GM18858 (cell line): ENCODE results near the gene ARL5A.
A peak's percentile ranks its signal among the peaks of the same experiment; 100 is the strongest.

ENCODE experiments used
- ATAC-seq: cut with Tn5 transposase; IDR thresholded peaks from one replicate; pipeline ENCODE4 v1.9.1; 2021; ENCODE audit not compliant: unreplicated experiment

ARL5A gene

DNA sequence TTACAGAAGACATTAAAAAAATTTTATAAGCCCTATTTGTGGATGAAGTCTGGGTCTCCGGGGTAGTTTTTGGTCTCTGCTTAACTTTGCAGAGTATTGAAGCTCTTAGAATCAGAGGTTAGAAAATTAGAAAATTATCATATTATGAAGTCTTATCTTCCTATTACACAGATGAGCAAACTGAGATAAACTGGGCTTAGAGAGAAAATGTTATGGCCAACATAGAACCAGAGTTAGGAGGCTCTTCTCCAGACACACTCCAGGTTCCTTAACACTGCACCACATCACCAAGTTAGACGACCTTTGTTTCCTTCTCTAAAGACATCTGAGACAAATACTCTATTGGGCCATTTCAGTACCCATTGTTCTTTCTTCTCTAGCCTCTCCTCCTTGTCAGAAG, 57.2 kb downstream of the ARL5A start:
- peak; percentile 7 for ATAC-seq

- no peak for ATAC-seq
Measured at GRCh38 chr2:151769606-151770005, 58.6 kb downstream of the ARL5A start.

- ATAC-seq = no peak
Measured at GRCh38 chr2:151767536-151767935, 60.7 kb downstream of the ARL5A start.

DNA sequence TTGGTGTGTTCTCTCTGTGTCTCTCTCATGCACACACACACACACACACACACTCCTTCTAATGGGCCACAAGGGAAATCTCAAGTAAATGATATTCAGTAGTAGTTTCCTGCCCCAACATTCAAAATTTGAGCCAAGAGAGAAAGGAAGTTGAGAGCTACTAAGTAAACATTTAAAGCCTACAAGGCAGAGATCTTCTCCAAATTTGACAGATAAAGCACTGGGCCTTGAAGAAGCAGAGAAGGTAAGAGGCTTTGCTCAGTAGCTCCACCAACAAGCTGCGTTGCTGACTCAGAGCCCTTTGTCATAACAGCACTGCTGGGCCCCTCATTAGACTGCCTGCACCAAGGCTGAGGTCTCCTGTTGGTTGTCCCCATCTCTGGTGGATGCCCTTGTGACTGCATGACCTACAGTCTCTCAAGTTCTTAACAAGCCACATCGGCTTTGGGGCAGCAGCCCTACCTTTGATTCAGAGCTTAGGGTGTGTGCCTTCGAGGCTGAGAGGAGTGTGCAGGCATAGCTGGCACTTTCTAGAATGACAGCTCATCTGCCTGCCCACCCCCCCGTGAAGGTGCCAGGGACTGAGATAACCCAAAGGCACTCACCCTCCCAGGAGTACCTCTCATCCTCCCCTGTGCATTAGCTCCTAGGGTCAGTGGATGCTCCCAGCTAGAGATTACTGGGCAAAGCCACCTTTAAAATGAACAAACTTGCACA, 61.6 kb downstream of the ARL5A start:
- peak; percentile 31 for ATAC-seq

- no peak for ATAC-seq
Measured at GRCh38 chr2:151765760-151766410, 62.3 kb downstream of the ARL5A start.

DNA sequence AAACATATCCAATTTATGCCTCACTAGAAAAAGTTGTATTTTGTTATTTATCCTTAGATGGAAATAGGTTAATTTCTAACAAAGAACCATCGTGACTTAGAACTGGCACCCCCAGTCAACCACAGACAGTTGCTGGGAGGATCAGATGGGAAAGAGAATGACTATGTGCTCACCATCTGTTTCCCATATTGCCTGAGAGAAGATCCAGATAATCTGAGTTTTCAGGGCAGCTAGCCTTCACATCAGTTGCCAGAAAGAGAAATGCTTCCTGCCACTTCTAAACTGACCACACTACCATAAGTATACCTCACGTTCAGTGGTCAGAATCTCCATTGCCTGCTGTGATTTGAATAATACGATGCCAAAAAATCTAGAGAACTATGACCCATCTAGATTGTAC, 65.5 kb downstream of the ARL5A start:
- no peak for ATAC-seq

DNA sequence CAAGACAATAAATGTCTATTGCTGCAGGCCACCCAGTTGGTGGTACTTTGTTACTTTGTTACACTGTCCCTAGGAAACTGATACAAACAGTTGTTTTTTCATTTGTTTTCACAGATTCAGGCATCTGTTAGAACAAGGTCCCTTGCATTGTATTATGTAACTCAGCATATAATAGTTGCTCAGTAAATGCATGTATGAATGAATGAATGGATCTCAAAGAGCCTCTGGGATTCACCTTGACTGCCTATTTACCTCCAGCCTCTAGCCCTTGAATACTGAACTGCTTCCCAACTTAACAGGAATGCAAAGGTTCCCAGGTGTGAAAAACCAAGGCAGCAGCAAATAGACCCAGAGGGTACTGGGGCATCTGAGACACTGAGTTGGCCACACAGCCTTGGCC, 66.5 kb downstream of the ARL5A start:
- no peak for ATAC-seq

GRCh38 chr2:151761193-151761592, 67.0 kb downstream of the ARL5A start:
- no peak for ATAC-seq

- no peak for ATAC-seq
Measured at GRCh38 chr2:151760139-151760650, 68.0 kb downstream of the ARL5A start.

GRCh38 chr2:151758744-151759143, 69.5 kb downstream of the ARL5A start:
- ATAC-seq = no peak

DNA sequence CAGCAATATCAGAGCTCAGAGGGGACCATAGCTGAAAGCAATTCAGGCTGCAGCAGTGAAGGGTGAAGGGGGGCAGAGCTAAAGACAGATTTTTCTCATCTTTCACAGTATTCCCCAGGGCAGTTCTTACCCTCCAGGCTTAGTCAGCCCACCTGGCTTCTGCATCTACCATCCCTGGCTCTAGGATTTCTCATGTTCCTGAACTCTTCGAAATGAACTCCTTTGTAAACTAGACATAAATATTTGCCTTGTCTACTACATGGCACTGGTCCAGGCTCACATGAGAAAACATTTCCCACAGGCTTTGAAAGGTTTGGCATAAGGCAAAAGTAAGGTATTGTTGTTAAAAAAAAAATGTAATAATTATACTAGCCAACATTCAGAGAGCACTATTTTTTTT, 70.4 kb downstream of the ARL5A start:
- ATAC-seq = no peak

- no peak for ATAC-seq
Measured at GRCh38 chr2:151756820-151757219, 71.4 kb downstream of the ARL5A start.

DNA sequence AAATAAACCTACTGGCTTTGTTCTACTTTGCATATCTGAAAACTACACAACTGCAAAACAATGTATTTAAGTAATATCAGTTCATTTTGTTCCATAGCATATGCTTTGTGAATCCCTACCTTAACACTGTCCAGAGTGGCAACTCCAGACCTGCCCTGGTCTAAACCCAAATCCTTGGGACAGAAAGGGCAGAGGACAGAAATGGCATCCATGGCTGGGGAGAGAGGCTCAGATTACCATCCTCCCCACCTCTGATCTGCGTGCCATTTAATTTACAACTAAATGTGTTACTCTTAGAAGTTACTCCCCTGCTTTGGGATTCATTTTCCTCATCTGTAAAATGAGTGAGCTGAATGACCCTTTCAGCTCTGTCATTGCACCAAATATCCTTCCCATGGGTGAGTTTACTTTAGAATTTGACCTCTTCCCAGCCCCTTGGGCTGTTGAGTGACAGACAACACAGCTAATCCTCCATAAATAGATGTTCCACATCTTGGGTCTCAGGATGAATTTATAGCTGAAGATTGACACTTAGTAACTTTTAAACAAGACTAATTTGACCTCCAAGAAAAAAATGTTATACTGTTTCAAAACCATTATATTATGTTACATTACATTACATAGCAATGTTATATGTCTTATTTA, 73.8 kb downstream of the ARL5A start:
- ATAC-seq = no peak

DNA sequence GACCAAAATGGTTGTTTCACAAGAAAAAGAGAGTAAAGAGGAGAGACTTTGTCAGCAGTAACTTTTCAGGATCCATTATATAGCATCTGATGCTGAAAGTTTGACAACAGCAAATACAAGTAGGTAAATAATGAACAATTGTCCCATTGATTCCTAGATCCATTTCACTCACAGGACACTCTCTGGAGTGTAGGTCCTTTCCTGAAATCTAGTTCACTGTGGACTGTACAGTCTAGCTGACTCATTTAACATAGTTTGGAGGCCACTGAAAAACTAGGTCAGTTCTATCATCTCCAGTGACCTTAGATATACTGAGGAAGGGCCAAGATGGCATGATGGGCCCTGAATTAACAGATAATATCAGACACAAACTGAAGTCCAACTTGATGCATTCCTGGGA, 74.7 kb downstream of the ARL5A start:
- ATAC-seq = no peak
